HCT116 (cell line): ENCODE measurements around the gene STK39.

Source experiments
- CTCF ChIP-seq, 3 experiments: fragments of 200-600 bp in 1 of 3; sonication (generic) in 1 of 3; IDR thresholded peaks in 2 of 3; conservative IDR thresholded peaks in 1 of 3; 2 replicates each; pipeline ENCODE4 v1.5.1; 2012 to 2017; ENCODE audit warnings: low read depth in 2 of 3, low read length in 2 of 3, antibody characterized with exemption in 1 of 3, borderline replicate concordance in 1 of 3, control low read depth in 1 of 3, mild to moderate bottlenecking in 1 of 3, mixed read lengths in 1 of 3, mixed run types in 1 of 3, moderate library complexity in 1 of 3; ENCODE audit not compliant: insufficient read depth in 1 of 3
- EZH2 ChIP-seq: fragments of 200-600 bp; sonication (generic); IDR thresholded peaks from 2 replicates; pipeline ENCODE4 v1.6.1; 2017; ENCODE audit warnings: antibody characterized with exemption, mixed run types
- FOSL1 ChIP-seq: IDR thresholded peaks from 2 replicates; pipeline ENCODE4 v1.6.1; 2012; ENCODE audit warnings: low read depth
- POLR2A ChIP-seq: IDR thresholded peaks from 2 replicates; pipeline ENCODE4 v1.7.0; 2011; ENCODE audit warnings: borderline replicate concordance; ENCODE audit not compliant: insufficient read depth, insufficient read length; ENCODE audit errors: extremely low read depth
- REST ChIP-seq: IDR thresholded peaks from 2 replicates; pipeline ENCODE4 v1.6.1; 2012; ENCODE audit warnings: low read depth

GRCh38 chr2:168030862-168031624 lies 216.4 kb downstream of the STK39 start:
- TF ChIP-seq CTCF (IDR thresholded peaks at IDR 0.05 in 2 of 3, conservative IDR thresholded peaks at IDR 0.05 in 1 of 3; ENCODE audit: borderline replicate concordance in 1 of 3, insufficient read depth in 1 of 3, low read depth in 2 of 3, low read length in 2 of 3): no peak
- no peak for TF ChIP-seq REST
- TF ChIP-seq FOSL1: no peak
- TF ChIP-seq POLR2A: no peak
- no peak for TF ChIP-seq EZH2
